Measurements from ENCODE around the gene SARM1. TPM values are rescaled to one million over a fixed set of nuclear protein-coding genes. Genes with fewer than 3 reads are reported as not detected.

Gene SARM1
- total and polyA plus RNA-seq, 4 donors, result 9.3 to 24.6 (median 9.8) TPM

DNA sequence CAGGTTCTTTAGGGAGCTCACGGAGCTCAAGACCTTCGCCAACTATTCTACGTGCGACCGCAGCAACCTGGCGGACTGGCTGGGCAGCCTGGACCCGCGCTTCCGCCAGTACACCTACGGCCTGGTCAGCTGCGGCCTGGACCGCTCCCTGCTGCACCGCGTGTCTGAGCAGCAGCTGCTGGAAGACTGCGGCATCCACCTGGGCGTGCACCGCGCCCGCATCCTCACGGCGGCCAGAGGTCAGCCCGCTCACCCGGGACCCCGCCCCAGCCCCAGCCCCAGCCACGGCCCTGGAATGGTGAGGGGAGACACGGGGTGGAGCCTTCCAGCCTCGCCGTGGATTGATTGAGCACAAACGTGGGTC is 13.5 kb downstream of the SARM1 start:
- Histone ChIP-seq H3K27me3 (ENCODE audit: control insufficient read depth in 3 of 3, insufficient read depth in 3 of 3, low read length in 2 of 3) (peaks cover 0 to 30% (median 6%) of the 10 kb centered on the region in 3 donors), H3K27ac (ENCODE audit: low read depth in 1 of 2, low read length in 1 of 2) (peak overlapping the region in 1 of 2 donors; percentile 59), H3K9ac (ENCODE audit: insufficient read depth in 1 of 2, low read length in 2 of 2) (no peak overlapping the region), H3K9me3 (ENCODE audit: control insufficient read depth in 4 of 4, insufficient read depth in 3 of 4, low read length in 3 of 4) (no peaks in the 10 kb centered on the region), H3K4me3 (peak overlapping the region; percentile 47), H3K4me1 (ENCODE audit: control insufficient read depth in 5 of 5, insufficient read depth in 5 of 5, low read length in 5 of 5) (peaks cover 0 to 20% (median 0%) of the 10 kb centered on the region in 5 donors), H3K36me3 (ENCODE audit: control insufficient read depth in 4 of 4, insufficient read depth in 4 of 4, low read length in 4 of 4) (peaks cover 0 to 14% (median 7%) of the 10 kb centered on the region in 4 donors)
- 14 to 33% methylated on average over 29 of the region's 29 CpGs for WGBS, 2 donors
- DNase-seq (no peak), ATAC-seq (ENCODE audit: insufficient read depth, low FRiP score) (no peak)
- TF ChIP-seq, protein P1, sequence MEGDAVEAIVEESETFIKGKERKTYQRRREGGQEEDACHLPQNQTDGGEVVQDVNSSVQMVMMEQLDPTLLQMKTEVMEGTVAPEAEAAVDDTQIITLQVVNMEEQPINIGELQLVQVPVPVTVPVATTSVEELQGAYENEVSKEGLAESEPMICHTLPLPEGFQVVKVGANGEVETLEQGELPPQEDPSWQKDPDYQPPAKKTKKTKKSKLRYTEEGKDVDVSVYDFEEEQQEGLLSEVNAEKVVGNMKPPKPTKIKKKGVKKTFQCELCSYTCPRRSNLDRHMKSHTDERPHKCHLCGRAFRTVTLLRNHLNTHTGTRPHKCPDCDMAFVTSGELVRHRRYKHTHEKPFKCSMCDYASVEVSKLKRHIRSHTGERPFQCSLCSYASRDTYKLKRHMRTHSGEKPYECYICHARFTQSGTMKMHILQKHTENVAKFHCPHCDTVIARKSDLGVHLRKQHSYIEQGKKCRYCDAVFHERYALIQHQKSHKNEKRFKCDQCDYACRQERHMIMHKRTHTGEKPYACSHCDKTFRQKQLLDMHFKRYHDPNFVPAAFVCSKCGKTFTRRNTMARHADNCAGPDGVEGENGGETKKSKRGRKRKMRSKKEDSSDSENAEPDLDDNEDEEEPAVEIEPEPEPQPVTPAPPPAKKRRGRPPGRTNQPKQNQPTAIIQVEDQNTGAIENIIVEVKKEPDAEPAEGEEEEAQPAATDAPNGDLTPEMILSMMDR (IDR thresholded peaks at IDR 0.05; ENCODE audit: control extremely low read depth, extremely low read depth), result no peak

DNA sequence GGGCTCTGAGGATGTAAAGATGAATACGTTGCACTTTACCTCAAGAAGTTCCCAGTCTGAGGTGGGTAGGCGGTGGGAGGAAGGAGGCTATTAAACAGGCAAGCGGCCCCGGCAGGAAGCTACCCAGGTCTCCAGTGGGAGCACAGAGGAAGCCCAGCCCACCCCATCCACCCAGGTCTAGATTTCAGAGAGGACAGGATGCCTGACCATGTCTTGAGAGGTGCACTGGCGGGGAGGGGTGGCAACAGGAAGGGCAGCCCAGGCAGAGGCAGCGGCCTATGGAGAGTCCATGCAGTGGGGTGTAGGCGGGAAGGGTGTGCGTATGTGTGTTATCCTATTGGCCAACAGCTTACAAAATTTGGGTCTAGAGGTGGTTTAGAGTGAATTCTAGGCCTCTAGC is 13.9 kb downstream of the SARM1 start:
- ATAC-seq (ENCODE audit: insufficient read depth, low FRiP score) (no peak), DNase-seq (no peak)
- Histone ChIP-seq H3K27ac (ENCODE audit: low read depth in 1 of 2, low read length in 1 of 2) (no peak overlapping the region), H3K36me3 (ENCODE audit: control insufficient read depth in 4 of 4, insufficient read depth in 4 of 4, low read length in 4 of 4) (peaks cover 0 to 14% (median 8%) of the 10 kb centered on the region in 4 donors), H3K27me3 (ENCODE audit: control insufficient read depth in 3 of 3, insufficient read depth in 3 of 3, low read length in 2 of 3) (peaks cover 0 to 30% (median 5%) of the 10 kb centered on the region in 3 donors), H3K4me3 (no peak overlapping the region), H3K9ac (ENCODE audit: insufficient read depth in 1 of 2, low read length in 2 of 2) (no peak overlapping the region), H3K4me1 (ENCODE audit: control insufficient read depth in 5 of 5, insufficient read depth in 5 of 5, low read length in 5 of 5) (peaks cover 0 to 20% (median 0%) of the 10 kb centered on the region in 5 donors), H3K9me3 (ENCODE audit: control insufficient read depth in 4 of 4, insufficient read depth in 3 of 4, low read length in 3 of 4) (no peaks in the 10 kb centered on the region)
- TF ChIP-seq, protein P1 (IDR thresholded peaks at IDR 0.05; ENCODE audit: control extremely low read depth, extremely low read depth), result no peak
- 47 to 72% methylated on average over 8 of the region's 8 CpGs for WGBS, 2 donors

DNA sequence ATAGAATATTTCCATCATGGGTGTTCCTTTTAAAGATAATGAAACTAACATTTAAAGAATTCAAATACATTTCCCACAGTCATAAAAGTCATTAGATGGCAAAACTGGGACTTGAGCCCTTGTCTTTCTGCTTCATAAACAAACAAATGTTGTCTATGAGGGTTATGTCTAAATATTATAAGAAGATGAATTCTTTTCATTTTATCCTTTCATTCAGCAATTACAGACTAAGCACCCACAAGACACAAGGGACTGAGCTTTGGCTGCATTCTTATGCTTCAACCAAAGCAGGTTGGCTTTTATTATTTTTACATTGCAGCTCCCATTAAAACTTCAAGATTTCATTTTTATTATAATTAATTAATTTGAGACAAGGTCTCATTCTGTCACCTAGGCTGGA is 14.9 kb downstream of the SARM1 start:
- TF ChIP-seq, protein P1 (IDR thresholded peaks at IDR 0.05; ENCODE audit: control extremely low read depth, extremely low read depth), result no peak
- ATAC-seq (ENCODE audit: insufficient read depth, low FRiP score) (no peak), DNase-seq (no peak)
- no peak overlapping the region for H3K27ac ChIP-seq (ENCODE audit: low read depth in 1 of 2, low read length in 1 of 2)
- peaks cover 0 to 16% (median 0%) of the 10 kb centered on the region in 5 donors for H3K4me1 ChIP-seq (ENCODE audit: control insufficient read depth in 5 of 5, insufficient read depth in 5 of 5, low read length in 5 of 5)
- peaks cover 0 to 30% (median 3%) of the 10 kb centered on the region in 3 donors for H3K27me3 ChIP-seq (ENCODE audit: control insufficient read depth in 3 of 3, insufficient read depth in 3 of 3, low read length in 2 of 3)
- no peaks in the 10 kb centered on the region for H3K9me3 ChIP-seq (ENCODE audit: control insufficient read depth in 4 of 4, insufficient read depth in 3 of 4, low read length in 3 of 4)
- no peak overlapping the region for H3K9ac ChIP-seq (ENCODE audit: insufficient read depth in 1 of 2, low read length in 2 of 2)
- peaks cover 0 to 18% (median 10%) of the 10 kb centered on the region in 4 donors for H3K36me3 ChIP-seq (ENCODE audit: control insufficient read depth in 4 of 4, insufficient read depth in 4 of 4, low read length in 4 of 4)
- H3K4me3 ChIP-seq, result no peak overlapping the region

DNA sequence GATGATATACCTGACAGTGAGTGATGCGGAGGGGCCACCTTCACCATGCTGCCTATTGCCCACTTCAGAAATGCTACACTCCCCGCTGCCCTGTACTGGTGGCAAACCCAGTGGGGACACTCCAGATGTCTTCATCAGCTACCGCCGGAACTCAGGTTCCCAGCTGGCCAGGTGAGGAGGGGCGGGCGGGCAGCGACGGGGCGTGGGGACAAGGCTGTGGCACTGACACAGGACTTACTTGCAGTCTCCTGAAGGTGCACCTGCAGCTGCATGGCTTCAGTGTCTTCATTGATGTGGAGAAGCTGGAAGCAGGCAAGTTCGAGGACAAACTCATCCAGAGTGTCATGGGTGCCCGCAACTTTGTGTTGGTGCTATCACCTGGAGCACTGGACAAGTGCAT is 16.6 kb downstream of the SARM1 start:
- TF ChIP-seq, protein P1 (IDR thresholded peaks at IDR 0.05; ENCODE audit: control extremely low read depth, extremely low read depth), result no peak
- Histone ChIP-seq H3K27ac (ENCODE audit: low read depth in 1 of 2, low read length in 1 of 2) (no peak overlapping the region), H3K27me3 (ENCODE audit: control insufficient read depth in 3 of 3, insufficient read depth in 3 of 3, low read length in 2 of 3) (peaks cover 0 to 15% (median 0%) of the 10 kb centered on the region in 3 donors), H3K4me3 (no peak overlapping the region), H3K4me1 (ENCODE audit: control insufficient read depth in 5 of 5, insufficient read depth in 5 of 5, low read length in 5 of 5) (peaks cover 0 to 12% (median 0%) of the 10 kb centered on the region in 5 donors), H3K36me3 (ENCODE audit: control insufficient read depth in 4 of 4, insufficient read depth in 4 of 4, low read length in 4 of 4) (peaks cover 0 to 22% (median 11%) of the 10 kb centered on the region in 4 donors), H3K9ac (ENCODE audit: insufficient read depth in 1 of 2, low read length in 2 of 2) (no peak overlapping the region), H3K9me3 (ENCODE audit: control insufficient read depth in 4 of 4, insufficient read depth in 3 of 4, low read length in 3 of 4) (no peaks in the 10 kb centered on the region)
- ATAC-seq (ENCODE audit: insufficient read depth, low FRiP score) (no peak), DNase-seq (no peak)
- WGBS, 2 donors, result 96% methylated on average over 11 of the region's 11 CpGs
